IMR-90 (cell line): Measurements from ENCODE around the gene PMS1. TPM values are rescaled to one million over a fixed set of nuclear protein-coding genes. Genes with fewer than 3 reads are reported as not detected.

ENCODE experiments used
- ATAC-seq: fragments of 200-7000 bp; cut with Tn5 transposase; 2 replicates; pipeline ENCODE4 v1.9.1; 2020; ENCODE audit warnings: low read depth, mild to moderate bottlenecking, moderate library complexity
- BruUV-seq: library from RNA; stranded (reverse); fragments of 400-500 nt; replicated peaks from 2 replicates; lab custom pipeline; 2021; lab: Mats Ljungman, UMichigan
- CTCF ChIA-PET: fragments of 300-600 bp; formaldehyde crosslinking; extraction: SDS; loops from one replicate; lab custom pipeline; 2021; ENCODE audit warnings: antibody characterized with exemption; lab: Yijun Ruan, JAX
- POLR2A ChIA-PET: fragments of 300-600 bp; sonication (Branson Sonifier 250); formaldehyde crosslinking; loops from one replicate; lab custom pipeline; 2022; ENCODE audit warnings: antibody characterized with exemption; ENCODE audit not compliant: unreplicated experiment; lab: Charles Lee
- DNase-seq: peaks from one replicate; pipeline ENCODE4 v3.0.0; 2013
- H2AFZ ChIP-seq: replicated peaks from 2 replicates; pipeline ENCODE3; 2013; ENCODE audit warnings: low read length, mild to moderate bottlenecking; ENCODE audit not compliant: poor library complexity
- H2AK5ac ChIP-seq: 2 replicates; pipeline ENCODE4 v1.6.1; 2013; ENCODE audit warnings: low read depth, low read length, inconsistent platforms
- H2AK9ac ChIP-seq: replicated peaks from 2 replicates; pipeline ENCODE3; 2013; ENCODE audit warnings: mild to moderate bottlenecking, low read depth, low read length, moderate library complexity; ENCODE audit not compliant: poor library complexity
- H2BK120ac ChIP-seq: 2 replicates; pipeline ENCODE4 v1.6.1; 2013; ENCODE audit warnings: low read depth, low read length, inconsistent platforms
- H2BK15ac ChIP-seq: 3 replicates; pipeline ENCODE4 v1.6.1; 2013; ENCODE audit warnings: low read depth, low read length, inconsistent platforms
- H2BK20ac ChIP-seq: 2 replicates; pipeline ENCODE4 v1.6.1; 2013; ENCODE audit warnings: low read depth, mild to moderate bottlenecking, inconsistent platforms, low read length, moderate library complexity
- H2BK5ac ChIP-seq: 2 replicates; pipeline ENCODE4 v1.6.1; 2013; ENCODE audit warnings: mild to moderate bottlenecking, low read depth, low read length, inconsistent platforms; ENCODE audit not compliant: poor library complexity, severe bottlenecking
- H3K14ac ChIP-seq: replicated peaks from 2 replicates; pipeline ENCODE4 v1.6.1; 2013; ENCODE audit warnings: low read depth, low read length, inconsistent platforms
- H3K18ac ChIP-seq: 2 replicates; pipeline ENCODE4 v1.6.1; 2013; ENCODE audit warnings: low read depth, low read length, control low read depth
- H3K23ac ChIP-seq: 2 replicates; pipeline ENCODE4 v1.6.1; 2013; ENCODE audit warnings: low read depth, low read length, inconsistent platforms
- H3K27ac ChIP-seq: 2 replicates; pipeline ENCODE4 v1.5.1; 2013; ENCODE audit warnings: mild to moderate bottlenecking, control low read depth, low read length; ENCODE audit not compliant: insufficient read depth
- H3K27me3 ChIP-seq: 2 replicates; pipeline ENCODE4 v1.6.1; 2013; ENCODE audit warnings: low read length; ENCODE audit not compliant: control insufficient read depth, insufficient read depth
- H3K36me3 ChIP-seq: 2 replicates; pipeline ENCODE4 v1.6.1; 2013; ENCODE audit warnings: low read length, mixed read lengths; ENCODE audit not compliant: control insufficient read depth, insufficient read depth
- H3K4ac ChIP-seq: 2 replicates; pipeline ENCODE4 v1.6.1; 2013; ENCODE audit warnings: low read depth, low read length, inconsistent platforms
- H3K4me1 ChIP-seq: 2 replicates; pipeline ENCODE4 v1.6.1; 2013; ENCODE audit warnings: low read length, mixed read lengths; ENCODE audit not compliant: control insufficient read depth, insufficient read depth
- H3K4me2 ChIP-seq: 2 replicates; pipeline ENCODE4 v1.6.1; 2013; ENCODE audit warnings: low read depth, mild to moderate bottlenecking, control low read depth, low read length, moderate library complexity
- H3K4me3 ChIP-seq: 2 replicates; pipeline ENCODE4 v1.5.1; 2013; ENCODE audit warnings: low read depth, mild to moderate bottlenecking, control low read depth, low read length, moderate library complexity; ENCODE audit not compliant: insufficient read depth
- H3K56ac ChIP-seq: 2 replicates; pipeline ENCODE4 v1.6.1; 2013; ENCODE audit warnings: low read length, inconsistent platforms; ENCODE audit not compliant: insufficient read depth; ENCODE audit errors: extremely low read depth
- H3K79me1 ChIP-seq, 2 experiments: 2 replicates each; pipeline ENCODE4 v1.6.1; 2013; ENCODE audit warnings: low read length in 2 of 2, inconsistent platforms in 1 of 2, low read depth in 1 of 2
- H3K9ac ChIP-seq: 2 replicates; pipeline ENCODE4 v1.6.1; 2013; ENCODE audit warnings: low read depth, low read length, control low read depth
- H3K9me1 ChIP-seq: 2 replicates; pipeline ENCODE4 v1.6.1; 2013; ENCODE audit warnings: low read length, inconsistent platforms; ENCODE audit not compliant: insufficient read depth
- H3K9me3 ChIP-seq: 2 replicates; pipeline ENCODE4 v1.6.1; 2013; ENCODE audit warnings: low read length; ENCODE audit not compliant: control insufficient read depth, insufficient read depth
- H4K20me1 ChIP-seq: 2 replicates; pipeline ENCODE4 v1.6.1; 2013; ENCODE audit warnings: low read length, inconsistent platforms; ENCODE audit not compliant: insufficient read depth
- H4K5ac ChIP-seq: 2 replicates; pipeline ENCODE4 v1.6.1; 2013; ENCODE audit warnings: mild to moderate bottlenecking, low read depth, low read length, control low read depth
- H4K8ac ChIP-seq, 2 experiments: 2 replicates each; pipeline ENCODE4 v1.6.1; 2013; ENCODE audit warnings: low read depth in 2 of 2, low read length in 2 of 2, control low read depth in 1 of 2, inconsistent platforms in 1 of 2
- H4K91ac ChIP-seq: 2 replicates; pipeline ENCODE4 v1.6.1; 2013; ENCODE audit warnings: low read depth, low read length, inconsistent platforms; ENCODE audit not compliant: insufficient read depth
- BHLHE40 ChIP-seq: fragments of 150-350 bp; IDR thresholded peaks from 2 replicates; pipeline ENCODE4 v1.6.1; 2016; ENCODE audit warnings: mild to moderate bottlenecking, low read depth, low read length
- CEBPB ChIP-seq: IDR thresholded peaks from 2 replicates; pipeline ENCODE4 v1.6.1; 2012; ENCODE audit warnings: low read depth, low read length, improper control_type of control experiment
- CHD1 ChIP-seq: IDR thresholded peaks from 2 replicates; pipeline ENCODE4 v1.6.1; 2012; ENCODE audit warnings: low read depth, low read length, improper control_type of control experiment
- CTCF ChIP-seq: conservative IDR thresholded peaks from 2 replicates; pipeline ENCODE4 v1.5.1; 2012; ENCODE audit warnings: mild to moderate bottlenecking, low read depth, low read length, improper control_type of control experiment
- ELK1 ChIP-seq: fragments of 150-350 bp; IDR thresholded peaks from 2 replicates; pipeline ENCODE4 v1.6.1; 2016; ENCODE audit warnings: low read depth, mild to moderate bottlenecking, low read length, moderate library complexity, borderline replicate concordance
- FOS ChIP-seq: fragments of 150-350 bp; IDR thresholded peaks from 2 replicates; pipeline ENCODE4 v1.6.1; 2016; ENCODE audit warnings: low read depth, low read length
- MAFK ChIP-seq: IDR thresholded peaks from 2 replicates; pipeline ENCODE4 v1.6.1; 2012; ENCODE audit warnings: low read depth, low read length, improper control_type of control experiment
- MAZ ChIP-seq: IDR thresholded peaks from 2 replicates; pipeline ENCODE4 v1.6.1; 2012; ENCODE audit warnings: low read depth, mild to moderate bottlenecking, low read length, improper control_type of control experiment, moderate library complexity, borderline replicate concordance
- MXI1 ChIP-seq: IDR thresholded peaks from 2 replicates; pipeline ENCODE4 v1.6.1; 2012; ENCODE audit warnings: low read depth, mild to moderate bottlenecking, low read length, moderate library complexity, borderline replicate concordance
- NFE2L2 ChIP-seq: fragments of 150-350 bp; IDR thresholded peaks from 2 replicates; pipeline ENCODE4 v1.6.1; 2016; ENCODE audit warnings: low read depth, mild to moderate bottlenecking, low read length
- POLR2A ChIP-seq: IDR thresholded peaks from 2 replicates; pipeline ENCODE4 v1.6.1; 2012; ENCODE audit warnings: mild to moderate bottlenecking, low read depth, low read length
- RAD21 ChIP-seq: IDR thresholded peaks from 2 replicates; pipeline ENCODE4 v1.6.1; 2012; ENCODE audit warnings: low read length, improper control_type of control experiment
- RCOR1 ChIP-seq: IDR thresholded peaks from 2 replicates; pipeline ENCODE4 v1.6.1; 2012; ENCODE audit warnings: mild to moderate bottlenecking, low read length, improper control_type of control experiment; ENCODE audit not compliant: insufficient replicate concordance
- RFX5 ChIP-seq: IDR thresholded peaks from 2 replicates; pipeline ENCODE4 v1.8.0; 2012; ENCODE audit warnings: low read depth, mild to moderate bottlenecking, low read length, moderate library complexity
- SMC3 ChIP-seq: fragments of 150-350 bp; IDR thresholded peaks from 2 replicates; pipeline ENCODE4 v1.6.1; 2016; ENCODE audit warnings: low read depth, mild to moderate bottlenecking, antibody characterized with exemption, low read length, moderate library complexity
- WGBS, 2 experiments: methylation state at CpG; one replicate each; pipeline versions ENCODE4 v1.1.5 to v1.1.7; 2013; ENCODE audit warnings: missing lambda C conversion rate in 2 of 2; ENCODE audit not compliant: insufficient read length in 1 of 2; ENCODE audit errors: extremely low coverage in 2 of 2; 5-methylcytosine and 5-hydroxymethylcytosine counted together
- dilution Hi-C: fragments of 300-500 bp; cut with HindIII; formaldehyde crosslinking; loops from one replicate; pipeline ENCODE4 v1.14.3; 2018; ENCODE audit warnings: low sequenced_read_pairs; ENCODE audit not compliant: unreplicated experiment
- in situ Hi-C: fragments of 300-500 bp; cut with MboI; formaldehyde crosslinking; loops from 3 replicates; pipeline ENCODE4 v1.14.3; 2019; ENCODE audit warnings: low sequenced_read_pairs, inconsistent platforms, mixed read lengths
- intact Hi-C: fragments of 100-400 bp; cut with micrococcal nuclease; formaldehyde crosslinking; loops from 2 replicates; pipeline ENCODE4 v1.10.0; 2022
- polyA plus RNA-seq, 3 experiments: library from polyadenylated mRNA; depleted of rRNA; stranded (reverse); fragments of >200 nt; gene quantifications; 2 replicates each; pipeline ENCODE4 v1.2.3, GENCODE V29; 2012; ENCODE audit warnings: low replicate concordance in 1 of 3
- total RNA-seq: library from RNA; depleted of rRNA; stranded (reverse); fragments of >200 nt; gene quantifications from 2 replicates; pipeline ENCODE4 v1.2.3, GENCODE V29; 2012
- TF ChIP-seq, protein P1 (sequence below): fragments of 150-350 bp; IDR thresholded peaks from 2 replicates; pipeline ENCODE4 v1.6.1; 2017; ENCODE audit warnings: mild to moderate bottlenecking, antibody characterized with exemption, low read length, low read depth

PMS1 gene
- total and polyA plus RNA-seq, 2 of the 4 experiments (the other 2 are of a cell fraction) = 8.1 to 10.6 TPM

DNA sequence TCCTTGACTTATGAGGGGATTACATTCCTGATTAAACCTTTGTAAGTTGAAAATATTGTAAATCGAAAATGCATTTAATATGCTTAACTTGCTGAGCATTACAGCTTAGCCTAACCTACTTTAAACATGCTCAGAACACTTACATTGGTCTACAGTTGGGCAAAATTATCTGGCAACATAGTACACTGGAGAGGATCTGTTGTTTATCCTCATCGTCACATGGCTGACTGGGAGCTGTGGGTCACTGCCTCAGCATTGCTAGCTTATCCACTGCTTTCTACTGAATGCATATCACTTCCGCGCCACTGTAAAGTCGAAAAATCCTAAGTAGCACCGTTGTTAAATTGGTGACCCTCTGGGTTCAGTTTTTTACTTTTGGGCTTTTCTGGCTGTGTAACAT is 13.7 kb downstream of the PMS1 start:
- DNase-seq (no peak), ATAC-seq (no peak)
- Histone ChIP-seq H3K23ac (no peak overlapping the region), H2BK120ac (no peak overlapping the region), H4K20me1 (no peaks in the 10 kb centered on the region), H3K4me2 (no peak overlapping the region), H3K9me1 (peaks cover 5% of the 10 kb centered on the region), H2AK5ac (no peak overlapping the region), H3K56ac (no peak overlapping the region), H2BK20ac (no peak overlapping the region), H4K91ac (no peak overlapping the region), H3K4me1 (peaks cover 8% of the 10 kb centered on the region; the same call in 1 of the 2 replicates), H2BK15ac (no peak overlapping the region), H3K9me3 (no peaks in the 10 kb centered on the region), H3K79me1 (peaks cover 9 to 17% of the 10 kb centered on the region in 2 experiments), H2AFZ (no peak overlapping the region), H3K9ac (no peak overlapping the region), H4K5ac (no peak overlapping the region), H2AK9ac (no peak overlapping the region), H3K4ac (no peak overlapping the region), H3K27ac (no peak overlapping the region), H3K4me3 (no peak overlapping the region), H3K18ac (no peak overlapping the region), H4K8ac (no peak overlapping the region), H3K14ac (no peak overlapping the region), H3K27me3 (no peaks in the 10 kb centered on the region), H2BK5ac (no peak overlapping the region), H3K36me3 (peaks cover 7% of the 10 kb centered on the region)
- no TSS peak for BruUV-seq
- intact Hi-C loops = loop anchor here (1.0 kb wide), 1 partner anchor 272 kb away; no protein-coding TSS in a partner anchor
- TF ChIP-seq FOS = no peak
- no peak for TF ChIP-seq SMC3
- no peak for TF ChIP-seq MXI1
- TF ChIP-seq RFX5 = no peak
- no peak for TF ChIP-seq CTCF
- TF ChIP-seq, protein P1, sequence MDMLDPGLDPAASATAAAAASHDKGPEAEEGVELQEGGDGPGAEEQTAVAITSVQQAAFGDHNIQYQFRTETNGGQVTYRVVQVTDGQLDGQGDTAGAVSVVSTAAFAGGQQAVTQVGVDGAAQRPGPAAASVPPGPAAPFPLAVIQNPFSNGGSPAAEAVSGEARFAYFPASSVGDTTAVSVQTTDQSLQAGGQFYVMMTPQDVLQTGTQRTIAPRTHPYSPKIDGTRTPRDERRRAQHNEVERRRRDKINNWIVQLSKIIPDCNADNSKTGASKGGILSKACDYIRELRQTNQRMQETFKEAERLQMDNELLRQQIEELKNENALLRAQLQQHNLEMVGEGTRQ = no peak
- TF ChIP-seq RCOR1 = no peak
- TF ChIP-seq ELK1 = no peak
- no peak for TF ChIP-seq MAZ
- no peak for TF ChIP-seq MAFK
- no peak for TF ChIP-seq POLR2A
- TF ChIP-seq CEBPB = no peak
- no peak for TF ChIP-seq RAD21
- TF ChIP-seq BHLHE40 = no peak
- TF ChIP-seq CHD1 = no peak
- no peak for TF ChIP-seq NFE2L2
- in situ Hi-C loops = loop anchor here (5.0 kb wide), 1 partner anchor 269 kb away; no protein-coding TSS in a partner anchor
- ChIA-PET POLR2A (no interaction called here), CTCF (interaction anchor here (0.7 to 1.3 kb wide), 3 partner anchors 10 to 272 kb away, joined by 3 to 5 read pairs (median 3); no protein-coding TSS in a partner anchor)
- dilution Hi-C loops = no loop called here
- 90% methylated on average over 2 of the region's 6 CpGs; no CpG with 5 or more reads in 1 of the 2 experiments for WGBS, 2 experiments
